ENCODE data around the gene CD300A. TPM values are rescaled to one million over a fixed set of nuclear protein-coding genes. Genes with fewer than 3 reads are reported as not detected.

CD300A gene
- total and polyA plus RNA-seq, 12 donors = 0.38 to 13.1 (median 1.4) TPM

- H3K27me3 ChIP-seq = peaks cover 0 to 61% (median 0%) of the 10 kb centered on the region in 7 donors
- H3K9me3 ChIP-seq = peaks cover 0 to 11% (median 4%) of the 10 kb centered on the region in 11 donors
- H3K36me3 ChIP-seq = no peaks in the 10 kb centered on the region
- H3K4me3 ChIP-seq = peak overlapping the region; percentile 61 to 83 (median 74)
- no peak for DNase-seq
- no peak for ATAC-seq
- 24 to 29% methylated on average over 23 of the region's 23 CpGs for WGBS, 2 donors
- TF ChIP-seq CTCF (IDR thresholded peaks at IDR 0.05) = no peak
- peaks cover 2 to 68% (median 34%) of the 10 kb centered on the region in 9 donors for H3K4me1 ChIP-seq
- intact Hi-C loops (cut with DNase I) = no loop called here
- peak overlapping the region in 9 of 10 donors; percentile 83 to 99 (median 97) for H3K27ac ChIP-seq
Measured at GRCh38 chr17:74432766-74433391, 33.6 kb upstream of the CD300A start.

- no peaks in the 10 kb centered on the region for H3K36me3 ChIP-seq
- ATAC-seq (no peak), DNase-seq (no peak)
- peaks cover 0 to 59% (median 0%) of the 10 kb centered on the region in 7 donors for H3K27me3 ChIP-seq
- H3K4me1 ChIP-seq = peaks cover 2 to 61% (median 31%) of the 10 kb centered on the region in 9 donors
- intact Hi-C loops (cut with DNase I) = no loop called here
- peak in 2 of 9 donors; percentile 7 to 16 for TF ChIP-seq CTCF (IDR thresholded peaks at IDR 0.05)
- peaks cover 0 to 18% (median 4%) of the 10 kb centered on the region in 11 donors for H3K9me3 ChIP-seq
- H3K4me3 ChIP-seq = peak overlapping the region in 9 of 10 donors; percentile 61 to 83 (median 74)
- peak overlapping the region in 8 of 10 donors; percentile 83 to 99 (median 97) for H3K27ac ChIP-seq
- 63 to 65% methylated on average over 17 of the region's 17 CpGs for WGBS, 2 donors
Measured at GRCh38 chr17:74433421-74434121, 32.9 kb upstream of the CD300A start.

GRCh38 chr17:74435775-74436359, 30.6 kb upstream of the CD300A start:
- Histone ChIP-seq H3K4me3 (peak overlapping the region in 1 of 10 donors; percentile 8), H3K9me3 (peaks cover 0 to 19% (median 4%) of the 10 kb centered on the region in 11 donors), H3K4me1 (peaks cover 0 to 41% (median 23%) of the 10 kb centered on the region in 9 donors), H3K27me3 (peaks cover 0 to 36% (median 0%) of the 10 kb centered on the region in 7 donors), H3K36me3 (peaks cover 0 to 15% (median 0%) of the 10 kb centered on the region in 9 donors), H3K27ac (peak overlapping the region in 4 of 10 donors; percentile 5 to 40 (median 29))
- DNase-seq (no peak), ATAC-seq (no peak)
- no peak for TF ChIP-seq CTCF (IDR thresholded peaks at IDR 0.05)
- 76 to 82% methylated on average over 5 of the region's 5 CpGs for WGBS, 2 donors
- intact Hi-C loops (cut with DNase I) = no loop called here

GRCh38 chr17:74437702-74438101, 28.7 kb upstream of the CD300A start:
- 85 to 92% methylated on average over 3 of the region's 3 CpGs for WGBS, 2 donors
- intact Hi-C loops (cut with DNase I) = no loop called here
- peak; percentile 45 to 75 (median 56) for TF ChIP-seq CTCF (IDR thresholded peaks at IDR 0.05)
- Histone ChIP-seq H3K9me3 (peaks cover 0 to 19% (median 4%) of the 10 kb centered on the region in 11 donors), H3K4me1 (peaks cover 4 to 49% (median 13%) of the 10 kb centered on the region in 9 donors), H3K36me3 (peaks cover 0 to 19% (median 0%) of the 10 kb centered on the region in 9 donors), H3K27ac (no peak overlapping the region), H3K4me3 (no peak overlapping the region), H3K27me3 (peaks cover 0 to 18% (median 0%) of the 10 kb centered on the region in 7 donors)
- ATAC-seq = no peak
- no peak for DNase-seq
